Measurements from ENCODE around the gene USP6NL.

- TF ChIP-seq EP300 (IDR thresholded peaks at IDR 0.05) (no peak), POLR2A (IDR thresholded peaks at IDR 0.05; ENCODE audit: low read depth) (no peak), CTCF (IDR thresholded peaks at IDR 0.05) (no peak)
Measured at GRCh38 chr10:11506247-11506789, 105.1 kb downstream of the USP6NL start.

All from esophagus muscularis mucosa (tissue), 4 donors.